ENCODE measurements around the gene EIF4A3. TPM values are rescaled to one million over a fixed set of nuclear protein-coding genes. Genes with fewer than 3 reads are reported as not detected.

EIF4A3 gene
- polyA plus RNA-seq, 1 experiment = 103 TPM

DNA sequence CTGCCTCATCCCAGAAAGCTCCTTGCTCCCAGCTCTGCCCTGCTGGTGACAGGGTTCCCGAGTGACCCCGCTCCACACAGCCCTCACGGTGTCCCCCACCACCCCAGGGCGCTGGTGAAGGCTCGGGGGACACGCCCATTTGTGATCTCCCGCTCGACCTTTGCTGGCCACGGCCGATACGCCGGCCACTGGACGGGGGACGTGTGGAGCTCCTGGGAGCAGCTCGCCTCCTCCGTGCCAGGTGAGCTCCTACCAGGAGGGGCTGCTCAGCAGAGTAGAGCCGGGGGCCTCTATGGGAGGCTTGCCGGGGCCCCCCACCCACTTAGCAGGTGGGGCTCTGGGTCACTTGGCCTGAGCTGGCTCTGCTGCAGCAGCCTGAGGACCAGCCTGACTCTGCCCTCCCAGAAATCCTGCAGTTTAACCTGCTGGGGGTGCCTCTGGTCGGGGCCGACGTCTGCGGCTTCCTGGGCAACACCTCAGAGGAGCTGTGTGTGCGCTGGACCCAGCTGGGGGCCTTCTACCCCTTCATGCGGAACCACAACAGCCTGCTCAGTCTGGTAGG is 34.4 kb downstream of the EIF4A3 start:
- Histone ChIP-seq H3K27me3 (ENCODE audit: control insufficient read depth, insufficient read depth, low read length) (no peaks in the 10 kb centered on the region), H3K9me3 (ENCODE audit: control insufficient read depth, insufficient read depth, low read length) (no peaks in the 10 kb centered on the region; the same call in 1 of the 2 replicates), H3K27ac (ENCODE audit: low read depth, low read length) (no peak overlapping the region), H3K4me3 (ENCODE audit: low read depth, low read length) (no peak overlapping the region)
- POLR2A ChIA-PET = interaction anchor here (0.8 kb wide), 1 partner anchor 11 kb away, joined by 3 read pairs; the partner anchor contains the start of gene GAA
- TF ChIP-seq, protein P1, sequence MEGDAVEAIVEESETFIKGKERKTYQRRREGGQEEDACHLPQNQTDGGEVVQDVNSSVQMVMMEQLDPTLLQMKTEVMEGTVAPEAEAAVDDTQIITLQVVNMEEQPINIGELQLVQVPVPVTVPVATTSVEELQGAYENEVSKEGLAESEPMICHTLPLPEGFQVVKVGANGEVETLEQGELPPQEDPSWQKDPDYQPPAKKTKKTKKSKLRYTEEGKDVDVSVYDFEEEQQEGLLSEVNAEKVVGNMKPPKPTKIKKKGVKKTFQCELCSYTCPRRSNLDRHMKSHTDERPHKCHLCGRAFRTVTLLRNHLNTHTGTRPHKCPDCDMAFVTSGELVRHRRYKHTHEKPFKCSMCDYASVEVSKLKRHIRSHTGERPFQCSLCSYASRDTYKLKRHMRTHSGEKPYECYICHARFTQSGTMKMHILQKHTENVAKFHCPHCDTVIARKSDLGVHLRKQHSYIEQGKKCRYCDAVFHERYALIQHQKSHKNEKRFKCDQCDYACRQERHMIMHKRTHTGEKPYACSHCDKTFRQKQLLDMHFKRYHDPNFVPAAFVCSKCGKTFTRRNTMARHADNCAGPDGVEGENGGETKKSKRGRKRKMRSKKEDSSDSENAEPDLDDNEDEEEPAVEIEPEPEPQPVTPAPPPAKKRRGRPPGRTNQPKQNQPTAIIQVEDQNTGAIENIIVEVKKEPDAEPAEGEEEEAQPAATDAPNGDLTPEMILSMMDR (IDR thresholded peaks at IDR 0.05; ENCODE audit: low read depth, low read length) = no peak
- no peak for DNase-seq (ENCODE audit: low read depth, low spot score)
- CTCF ChIA-PET = no interaction called here

DNA sequence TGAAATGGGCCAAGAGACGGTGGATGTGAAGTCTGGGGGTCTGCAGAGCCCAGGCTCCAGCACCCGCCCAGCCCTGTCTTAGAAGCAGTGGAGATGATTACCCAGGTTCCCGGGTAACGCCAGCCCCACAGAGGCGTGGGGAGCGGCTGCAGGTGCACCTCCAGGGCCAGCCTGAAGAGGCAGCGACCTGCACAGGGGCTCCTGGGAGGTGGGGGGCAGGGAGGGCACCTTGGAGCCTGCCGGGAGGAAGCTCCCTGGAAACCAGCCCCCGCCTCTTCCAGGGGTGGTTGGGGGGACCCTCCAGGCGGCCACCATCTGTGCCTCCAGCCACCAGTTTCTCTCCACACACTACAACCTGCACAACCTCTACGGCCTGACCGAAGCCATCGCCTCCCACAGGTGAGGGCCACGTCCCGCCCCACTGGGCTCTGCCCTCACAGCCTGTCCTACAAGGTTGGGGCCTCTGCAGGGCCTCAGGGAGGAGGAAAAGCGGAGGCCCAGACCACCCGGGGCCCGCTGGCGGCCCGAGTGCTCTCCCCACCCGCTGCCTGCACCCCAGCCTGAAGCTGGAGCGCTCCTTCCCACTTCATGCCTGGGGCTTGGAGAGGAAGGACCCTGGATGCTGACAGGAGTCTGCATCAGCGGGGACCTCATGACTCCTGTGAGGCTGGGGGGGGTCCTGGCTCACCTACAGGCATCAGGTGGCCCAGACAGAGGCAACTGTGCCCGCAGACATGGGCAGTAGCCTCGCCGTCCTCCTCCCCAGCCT is 35.0 kb downstream of the EIF4A3 start:
- no peak overlapping the region for H3K27ac ChIP-seq (ENCODE audit: low read depth, low read length)
- H3K9me3 ChIP-seq (ENCODE audit: control insufficient read depth, insufficient read depth, low read length) = no peaks in the 10 kb centered on the region; the same call in 1 of the 2 replicates
- H3K27me3 ChIP-seq (ENCODE audit: control insufficient read depth, insufficient read depth, low read length) = no peaks in the 10 kb centered on the region
- ChIA-PET POLR2A (interaction anchor here (0.8 kb wide), 1 partner anchor 11 kb away, joined by 3 read pairs; the partner anchor contains the start of gene GAA), CTCF (no interaction called here)
- no peak overlapping the region for H3K4me3 ChIP-seq (ENCODE audit: low read depth, low read length)
- no peak for DNase-seq (ENCODE audit: low read depth, low spot score)
- TF ChIP-seq, protein P1 (IDR thresholded peaks at IDR 0.05; ENCODE audit: low read depth, low read length) = no peak

DNA sequence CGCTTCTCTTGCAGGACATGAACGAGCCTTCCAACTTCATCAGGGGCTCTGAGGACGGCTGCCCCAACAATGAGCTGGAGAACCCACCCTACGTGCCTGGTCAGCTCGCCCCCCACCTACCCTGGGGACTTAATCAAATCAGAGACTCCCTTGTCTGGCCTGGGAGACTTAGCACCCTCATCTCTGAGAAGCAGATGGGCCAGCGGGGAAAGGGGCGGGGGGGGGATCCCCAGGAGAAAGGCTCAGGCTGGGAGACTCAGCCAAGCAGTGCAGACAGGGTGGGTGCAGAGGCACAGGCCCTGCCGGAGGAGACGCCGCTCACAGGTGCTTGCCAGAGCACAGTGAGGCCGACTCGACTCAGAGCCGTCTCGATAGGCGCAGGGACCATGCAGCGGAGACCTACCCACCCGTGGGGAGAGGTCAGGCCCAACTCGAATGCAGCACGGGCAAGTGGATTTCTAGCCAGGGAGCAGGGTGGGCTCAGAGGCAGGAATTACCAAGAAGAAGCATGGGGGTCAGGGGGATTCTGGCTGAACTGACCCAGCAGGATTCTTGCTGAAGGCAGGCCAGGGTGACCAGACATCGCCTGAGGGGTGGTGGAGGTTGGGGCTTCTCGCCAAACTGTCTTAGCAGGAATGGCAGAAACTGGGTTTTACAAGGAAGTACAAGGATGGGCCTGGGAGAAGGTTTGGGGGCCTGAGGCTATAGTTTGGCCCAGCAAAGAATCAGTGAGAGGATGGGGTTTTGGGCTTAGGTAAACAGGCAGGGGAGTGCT is 35.8 kb downstream of the EIF4A3 start:
- Histone ChIP-seq H3K27ac (ENCODE audit: low read depth, low read length) (no peak overlapping the region), H3K27me3 (ENCODE audit: control insufficient read depth, insufficient read depth, low read length) (no peaks in the 10 kb centered on the region), H3K4me3 (ENCODE audit: low read depth, low read length) (no peak overlapping the region), H3K9me3 (ENCODE audit: control insufficient read depth, insufficient read depth, low read length) (no peaks in the 10 kb centered on the region; the same call in 1 of the 2 replicates)
- DNase-seq (ENCODE audit: low read depth, low spot score) = no peak
- TF ChIP-seq, protein P1 (IDR thresholded peaks at IDR 0.05; ENCODE audit: low read depth, low read length) = no peak
- CTCF ChIA-PET = interaction anchor here (0.9 kb wide), 1 partner anchor 28 kb away, joined by 8 read pairs; no protein-coding TSS in a partner anchor
- POLR2A ChIA-PET = no interaction called here

DNA sequence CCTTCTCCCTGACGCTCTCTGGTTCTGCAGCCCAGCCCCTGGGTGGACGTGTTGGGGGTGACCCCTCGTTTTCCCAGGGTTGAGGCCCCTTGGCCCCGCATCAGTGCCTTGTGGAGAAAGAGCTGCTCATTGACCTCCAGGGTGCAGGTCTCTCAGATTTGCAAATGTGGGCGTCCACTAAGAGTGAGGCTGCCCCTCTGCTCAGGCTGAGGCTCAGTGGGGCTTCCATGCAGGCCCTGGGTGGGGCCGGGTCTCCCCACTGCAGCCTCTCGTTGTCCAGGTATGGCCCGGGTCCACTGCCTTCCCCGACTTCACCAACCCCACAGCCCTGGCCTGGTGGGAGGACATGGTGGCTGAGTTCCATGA is 36.5 kb downstream of the EIF4A3 start:
- ChIA-PET POLR2A (no interaction called here), CTCF (interaction anchor here (0.9 kb wide), 1 partner anchor 28 kb away, joined by 8 read pairs; no protein-coding TSS in a partner anchor)
- H3K4me3 ChIP-seq (ENCODE audit: low read depth, low read length) = no peak overlapping the region
- no peaks in the 10 kb centered on the region; the same call in 1 of the 2 replicates for H3K9me3 ChIP-seq (ENCODE audit: control insufficient read depth, insufficient read depth, low read length)
- H3K27me3 ChIP-seq (ENCODE audit: control insufficient read depth, insufficient read depth, low read length) = no peaks in the 10 kb centered on the region
- TF ChIP-seq, protein P1 (IDR thresholded peaks at IDR 0.05; ENCODE audit: low read depth, low read length) = no peak
- H3K27ac ChIP-seq (ENCODE audit: low read depth, low read length) = no peak overlapping the region
- no peak for DNase-seq (ENCODE audit: low read depth, low spot score)
